Fibroblast of lung (primary cell): ENCODE measurements around the gene TRIM54. TPM values are rescaled to one million over a fixed set of nuclear protein-coding genes. Genes with fewer than 3 reads are reported as not detected.

Experiments used
- DNase-seq, 2 donors: peaks; one replicate each; pipeline versions ENCODE4 v3.0.0 to v3.0.0-alpha.2; 2010; ENCODE audit warnings: low read depth in 2 of 2
- H2AFZ ChIP-seq: 2 replicates; pipeline ENCODE4 v1.5.1; 2012; ENCODE audit warnings: low read length, control low read depth, inconsistent platforms
- H3K27ac ChIP-seq: 2 replicates; pipeline ENCODE4 v1.5.1; 2011; ENCODE audit warnings: low read length, control low read depth; ENCODE audit not compliant: insufficient read depth
- H3K27me3 ChIP-seq: 2 replicates; pipeline ENCODE4 v1.5.1; 2011; ENCODE audit warnings: mild to moderate bottlenecking, low read length; ENCODE audit not compliant: control insufficient read depth, insufficient read depth
- H3K36me3 ChIP-seq: 2 replicates; pipeline ENCODE4 v1.5.1; 2011; ENCODE audit warnings: low read length; ENCODE audit not compliant: control insufficient read depth, insufficient read depth
- H3K4me1 ChIP-seq: 2 replicates; pipeline ENCODE4 v1.5.1; 2011; ENCODE audit warnings: low read length; ENCODE audit not compliant: control insufficient read depth, insufficient read depth; ENCODE audit errors: extremely low read depth
- H3K4me2 ChIP-seq: 2 replicates; pipeline ENCODE4 v1.5.1; 2011; ENCODE audit warnings: low read length, control low read depth; ENCODE audit not compliant: insufficient read depth; ENCODE audit errors: extremely low read depth
- H3K4me3 ChIP-seq, 4 experiments: fragments of 200-600 bp in 1 of 4; sonication (generic) in 1 of 4; replicated peaks in 1 of 4; 2 replicates each; pipeline ENCODE4 v1.5.1; 2011 to 2016; ENCODE audit warnings: low read length in 4 of 4, low read depth in 3 of 4, mild to moderate bottlenecking in 3 of 4, control low read depth in 2 of 4, inconsistent platforms in 1 of 4, mixed read lengths in 1 of 4; ENCODE audit not compliant: insufficient read depth in 1 of 4; ENCODE audit errors: control extremely low read depth in 1 of 4
- H3K79me2 ChIP-seq: 2 replicates; pipeline ENCODE4 v1.5.1; 2012; ENCODE audit warnings: mild to moderate bottlenecking, low read length, inconsistent platforms; ENCODE audit not compliant: control insufficient read depth, insufficient read depth
- H3K9ac ChIP-seq: 2 replicates; pipeline ENCODE4 v1.5.1; 2011; ENCODE audit warnings: mild to moderate bottlenecking, low read length, control low read depth; ENCODE audit not compliant: insufficient read depth
- H3K9me3 ChIP-seq: 2 replicates; pipeline ENCODE4 v1.5.1; 2012; ENCODE audit warnings: low read depth, low read length; ENCODE audit not compliant: control insufficient read depth, insufficient read depth
- H4K20me1 ChIP-seq: 2 replicates; pipeline ENCODE4 v1.5.1; 2011; ENCODE audit warnings: low read length; ENCODE audit not compliant: control insufficient read depth, insufficient read depth; ENCODE audit errors: extremely low read depth
- EZH2 ChIP-seq: IDR thresholded peaks from 2 replicates; pipeline ENCODE4 v1.5.1; 2012; ENCODE audit warnings: low read length, control low read depth, mild to moderate bottlenecking; ENCODE audit errors: missing control alignments
- polyA plus RNA-seq, 2 donors: library from polyadenylated mRNA; depleted of rRNA in 1 of 2; stranded (reverse) in 1 of 2; unstranded in 1 of 2; fragments of >200 nt; gene quantifications; 2 replicates each; pipeline ENCODE4 v1.2.1, GENCODE V29; 2011 to 2012; ENCODE audit warnings: missing spikeins in 1 of 2
- total RNA-seq: library from RNA; depleted of rRNA; stranded (reverse); fragments of >200 nt; gene quantifications from 2 replicates; pipeline ENCODE4 v1.2.1, GENCODE V29; 2014
- TF ChIP-seq, protein P1 (sequence below), 2 donors: IDR thresholded peaks in 1 of 2; conservative IDR thresholded peaks in 1 of 2; 1 replicate in 1 of 2; 2 replicates in 1 of 2; pipeline ENCODE4 v1.5.1; 2011 to 2012; ENCODE audit warnings: low read length in 2 of 2, control low read depth in 1 of 2, inconsistent platforms in 1 of 2, low read depth in 1 of 2, mild to moderate bottlenecking in 1 of 2

The TRIM54 gene
- total and polyA plus RNA-seq, 2 donors (not counting 1 experiment from before 2014, with no cell fraction given): 0.17 TPM; not detected in 1

DNA sequence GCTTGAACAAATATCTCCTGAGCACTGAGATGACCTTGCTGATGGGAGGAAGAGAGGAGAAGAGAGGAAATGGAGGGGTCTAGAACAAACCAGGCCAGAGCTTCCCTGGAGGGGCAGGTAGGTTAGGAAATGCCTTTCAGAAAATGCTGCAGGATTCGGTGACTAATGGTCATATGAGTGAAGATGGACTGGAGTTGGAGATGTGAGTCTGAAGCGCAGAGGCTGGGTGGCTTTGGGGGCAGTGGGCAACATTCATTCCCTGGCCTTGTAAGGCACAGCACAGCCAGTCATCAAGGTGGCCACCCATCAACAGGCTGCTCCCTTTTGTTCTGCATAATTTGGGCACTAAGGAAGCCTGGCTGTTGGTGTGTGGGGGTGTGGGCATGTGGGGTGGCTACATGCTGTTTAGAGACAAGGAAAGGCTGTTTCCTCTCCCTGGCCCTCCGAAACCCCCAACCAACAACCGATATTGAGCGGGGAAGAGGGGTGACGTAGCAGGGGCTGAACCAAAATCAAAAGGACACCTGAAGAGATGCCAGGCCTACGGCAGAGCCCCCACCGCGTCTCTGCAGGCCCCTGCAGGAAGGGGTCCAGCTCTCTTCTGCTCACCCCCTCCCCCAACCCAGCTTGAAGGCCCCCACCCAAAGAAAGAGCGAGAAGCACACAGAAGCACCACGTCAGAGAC, 20.8 kb upstream of the TRIM54 start:
- H4K20me1 ChIP-seq: no peaks in the 10 kb centered on the region
- H2AFZ ChIP-seq: no peak overlapping the region
- DNase-seq: no peak
- H3K27me3 ChIP-seq: peaks cover 67% of the 10 kb centered on the region
- H3K4me3 ChIP-seq: no peak overlapping the region
- TF ChIP-seq, protein P1, sequence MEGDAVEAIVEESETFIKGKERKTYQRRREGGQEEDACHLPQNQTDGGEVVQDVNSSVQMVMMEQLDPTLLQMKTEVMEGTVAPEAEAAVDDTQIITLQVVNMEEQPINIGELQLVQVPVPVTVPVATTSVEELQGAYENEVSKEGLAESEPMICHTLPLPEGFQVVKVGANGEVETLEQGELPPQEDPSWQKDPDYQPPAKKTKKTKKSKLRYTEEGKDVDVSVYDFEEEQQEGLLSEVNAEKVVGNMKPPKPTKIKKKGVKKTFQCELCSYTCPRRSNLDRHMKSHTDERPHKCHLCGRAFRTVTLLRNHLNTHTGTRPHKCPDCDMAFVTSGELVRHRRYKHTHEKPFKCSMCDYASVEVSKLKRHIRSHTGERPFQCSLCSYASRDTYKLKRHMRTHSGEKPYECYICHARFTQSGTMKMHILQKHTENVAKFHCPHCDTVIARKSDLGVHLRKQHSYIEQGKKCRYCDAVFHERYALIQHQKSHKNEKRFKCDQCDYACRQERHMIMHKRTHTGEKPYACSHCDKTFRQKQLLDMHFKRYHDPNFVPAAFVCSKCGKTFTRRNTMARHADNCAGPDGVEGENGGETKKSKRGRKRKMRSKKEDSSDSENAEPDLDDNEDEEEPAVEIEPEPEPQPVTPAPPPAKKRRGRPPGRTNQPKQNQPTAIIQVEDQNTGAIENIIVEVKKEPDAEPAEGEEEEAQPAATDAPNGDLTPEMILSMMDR (conservative IDR thresholded peaks at IDR 0.05 in 1 of 2, IDR thresholded peaks at IDR 0.05 in 1 of 2; ENCODE audit: low read depth in 1 of 2, low read length in 2 of 2): no peak
- peak; percentile 87 for TF ChIP-seq EZH2
- no peak overlapping the region for H3K4me2 ChIP-seq
- no peak overlapping the region for H3K27ac ChIP-seq
- peaks cover 2% of the 10 kb centered on the region for H3K4me1 ChIP-seq
- no peaks in the 10 kb centered on the region for H3K36me3 ChIP-seq
- no peak overlapping the region for H3K9ac ChIP-seq
- H3K79me2 ChIP-seq: no peaks in the 10 kb centered on the region
- H3K9me3 ChIP-seq: no peaks in the 10 kb centered on the region

GRCh38 chr2:27261926-27262298, 20.3 kb upstream of the TRIM54 start:
- H3K4me3 ChIP-seq: no peak overlapping the region
- H3K79me2 ChIP-seq: no peaks in the 10 kb centered on the region
- H2AFZ ChIP-seq: no peak overlapping the region
- no peak overlapping the region for H3K27ac ChIP-seq
- H3K4me2 ChIP-seq: no peak overlapping the region
- peaks cover 2% of the 10 kb centered on the region for H3K4me1 ChIP-seq
- no peaks in the 10 kb centered on the region for H3K9me3 ChIP-seq
- TF ChIP-seq, protein P1 (conservative IDR thresholded peaks at IDR 0.05 in 1 of 2, IDR thresholded peaks at IDR 0.05 in 1 of 2; ENCODE audit: low read depth in 1 of 2, low read length in 2 of 2): no peak
- TF ChIP-seq EZH2: peak; percentile 50
- peaks cover 70% of the 10 kb centered on the region for H3K27me3 ChIP-seq
- H4K20me1 ChIP-seq: no peaks in the 10 kb centered on the region
- H3K9ac ChIP-seq: no peak overlapping the region
- no peaks in the 10 kb centered on the region for H3K36me3 ChIP-seq
- DNase-seq: no peak

DNA sequence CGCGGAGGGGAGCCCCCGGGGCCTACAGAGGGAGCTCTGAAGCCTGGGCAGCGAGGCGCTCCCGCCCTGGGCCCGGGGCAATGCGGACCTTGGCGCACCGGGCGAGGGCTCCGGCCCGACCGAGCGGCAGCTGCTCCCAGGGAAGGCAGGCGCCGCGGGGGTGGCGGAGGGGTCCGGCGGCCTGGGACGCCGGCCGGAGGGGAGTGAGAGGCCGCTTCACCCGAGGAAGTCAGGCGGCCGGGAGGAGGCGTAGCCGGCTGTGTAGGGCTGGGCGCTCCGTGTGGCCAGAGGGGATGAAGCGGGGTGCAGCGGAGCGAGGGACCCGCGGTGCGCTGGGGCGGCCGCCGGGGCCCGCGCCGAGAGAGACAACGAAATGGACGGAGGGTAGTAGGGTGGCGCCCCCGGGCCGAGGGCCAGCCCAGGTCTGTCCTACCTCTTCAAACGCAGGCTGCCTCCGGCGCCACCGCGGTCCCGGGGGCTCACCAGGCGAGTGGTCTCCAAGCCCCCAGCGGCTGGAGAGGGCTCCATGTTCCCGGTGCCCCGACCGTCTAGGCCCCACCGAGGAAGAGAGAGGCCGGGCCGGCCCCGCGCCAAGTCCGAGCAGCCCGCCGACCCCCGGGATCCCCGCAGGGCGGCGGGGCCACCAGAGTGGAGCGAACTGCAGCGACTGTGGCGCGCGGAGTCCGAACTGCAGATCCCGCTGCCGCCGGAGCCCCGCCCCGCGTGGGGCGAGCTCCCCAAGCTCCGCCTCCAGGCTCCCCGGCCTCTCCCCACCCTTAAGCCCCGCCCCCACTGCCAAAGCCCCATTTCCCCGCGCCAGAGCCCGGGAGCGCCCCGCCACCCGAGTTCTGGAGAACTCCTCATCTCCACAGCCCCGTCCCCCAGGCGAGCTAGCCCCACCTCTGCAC, 19.6 kb upstream of the TRIM54 start, which contains the start of gene SLC30A3:
Gene SLC30A3 (minus strand): TSS at position 669 of the 908 bp plus-strand sequence. CDS start 141 bp downstream, at position 528.
- Histone ChIP-seq H3K9ac (no peak within 1 kb of the TSS), H3K36me3 (no peaks in the 10 kb centered on the region), H2AFZ (no peak within 1 kb of the TSS), H3K4me3 (peak within 1 kb of the TSS; percentile 6 to 52 (median 34)), H3K27me3 (peaks cover 75% of the 10 kb centered on the region), H3K4me2 (peak within 1 kb of the TSS; percentile 68), H3K79me2 (no peaks in the 10 kb centered on the region), H3K9me3 (no peaks in the 10 kb centered on the region), H4K20me1 (no peaks in the 10 kb centered on the region), H3K27ac (no peak within 1 kb of the TSS), H3K4me1 (peaks cover 2% of the 10 kb centered on the region)
- peak in 1 of 2 donors; percentile 28 for DNase-seq
- TF ChIP-seq EZH2: peak; percentile 35
- TF ChIP-seq, protein P1 (conservative IDR thresholded peaks at IDR 0.05 in 1 of 2, IDR thresholded peaks at IDR 0.05 in 1 of 2; ENCODE audit: low read depth in 1 of 2, low read length in 2 of 2): no peak
